ENCODE measurements around the gene MATN3.

Gene MATN3

GRCh38 chr2:20019747-20020146 lies 7.3 kb upstream of the MATN3 start:
- H3K9ac ChIP-seq (ENCODE audit: low read length in 2 of 2) = no peak overlapping the region
- H3K4me3 ChIP-seq (ENCODE audit: low read length in 2 of 2) = no peak overlapping the region
- no peak overlapping the region for H3K27ac ChIP-seq (ENCODE audit: low read length)
- no peaks in the 10 kb centered on the region for H3K27me3 ChIP-seq (ENCODE audit: control insufficient read depth in 1 of 2, insufficient read depth in 2 of 2, low read length in 2 of 2)
- no peaks in the 10 kb centered on the region for H3K36me3 ChIP-seq (ENCODE audit: control insufficient read depth in 2 of 2, insufficient read depth in 2 of 2, low read length in 2 of 2)
- no peaks in the 10 kb centered on the region for H3K9me3 ChIP-seq (ENCODE audit: control insufficient read depth in 2 of 2, low read length in 2 of 2)
- H3K4me1 ChIP-seq (ENCODE audit: control insufficient read depth, insufficient read depth, low read length) = peaks cover 2% of the 10 kb centered on the region

GRCh38 chr2:20018601-20019152 lies 6.2 kb upstream of the MATN3 start:
- Histone ChIP-seq H3K36me3 (ENCODE audit: control insufficient read depth in 2 of 2, insufficient read depth in 2 of 2, low read length in 2 of 2) (no peaks in the 10 kb centered on the region), H3K27me3 (ENCODE audit: control insufficient read depth in 1 of 2, insufficient read depth in 2 of 2, low read length in 2 of 2) (no peaks in the 10 kb centered on the region), H3K9me3 (ENCODE audit: control insufficient read depth in 2 of 2, low read length in 2 of 2) (no peaks in the 10 kb centered on the region), H3K4me3 (ENCODE audit: low read length in 2 of 2) (no peak overlapping the region), H3K9ac (ENCODE audit: low read length in 2 of 2) (no peak overlapping the region), H3K27ac (ENCODE audit: low read length) (peak overlapping the region; percentile 18), H3K4me1 (ENCODE audit: control insufficient read depth, insufficient read depth, low read length) (peaks cover 2% of the 10 kb centered on the region)

DNA sequence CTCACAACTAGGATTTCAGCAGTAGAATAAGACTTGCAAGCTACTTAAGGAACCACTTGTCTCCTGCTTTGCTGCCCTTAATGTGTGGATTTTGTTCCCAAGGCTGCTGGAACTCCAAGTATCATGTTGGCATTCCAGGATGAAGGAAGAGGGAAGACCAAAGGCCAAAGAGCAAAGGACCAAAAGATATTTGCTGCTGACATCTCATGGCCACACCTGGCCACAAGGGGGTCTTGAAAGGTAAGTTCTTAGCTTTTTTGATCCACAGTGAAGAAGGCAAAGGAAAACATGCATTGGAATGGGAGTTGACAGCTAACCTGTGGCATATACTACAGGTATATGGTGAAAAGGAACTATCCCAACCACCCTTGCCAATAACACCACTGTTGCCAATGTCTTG lies 3.9 kb upstream of the MATN3 start:
- peaks cover 4 to 9% of the 10 kb centered on the region in 2 donors for H3K27me3 ChIP-seq (ENCODE audit: control insufficient read depth in 1 of 2, insufficient read depth in 2 of 2, low read length in 2 of 2)
- H3K27ac ChIP-seq (ENCODE audit: low read length) = no peak overlapping the region
- H3K4me3 ChIP-seq (ENCODE audit: low read length in 2 of 2) = no peak overlapping the region
- H3K4me1 ChIP-seq (ENCODE audit: control insufficient read depth, insufficient read depth, low read length) = peaks cover 15% of the 10 kb centered on the region
- H3K36me3 ChIP-seq (ENCODE audit: control insufficient read depth in 2 of 2, insufficient read depth in 2 of 2, low read length in 2 of 2) = no peaks in the 10 kb centered on the region
- H3K9me3 ChIP-seq (ENCODE audit: control insufficient read depth in 2 of 2, low read length in 2 of 2) = no peaks in the 10 kb centered on the region
- H3K9ac ChIP-seq (ENCODE audit: low read length in 2 of 2) = no peak overlapping the region

- Histone ChIP-seq H3K36me3 (ENCODE audit: control insufficient read depth in 2 of 2, insufficient read depth in 2 of 2, low read length in 2 of 2) (no peaks in the 10 kb centered on the region), H3K27me3 (ENCODE audit: control insufficient read depth in 1 of 2, insufficient read depth in 2 of 2, low read length in 2 of 2) (peaks cover 4 to 14% of the 10 kb centered on the region in 2 donors), H3K27ac (ENCODE audit: low read length) (no peak overlapping the region), H3K4me1 (ENCODE audit: control insufficient read depth, insufficient read depth, low read length) (peaks cover 15% of the 10 kb centered on the region), H3K4me3 (ENCODE audit: low read length in 2 of 2) (no peak overlapping the region), H3K9ac (ENCODE audit: low read length in 2 of 2) (no peak overlapping the region), H3K9me3 (ENCODE audit: control insufficient read depth in 2 of 2, low read length in 2 of 2) (no peaks in the 10 kb centered on the region)
These were observed 3.1 kb upstream of the MATN3 start for GRCh38 chr2:20015482-20016083.

DNA sequence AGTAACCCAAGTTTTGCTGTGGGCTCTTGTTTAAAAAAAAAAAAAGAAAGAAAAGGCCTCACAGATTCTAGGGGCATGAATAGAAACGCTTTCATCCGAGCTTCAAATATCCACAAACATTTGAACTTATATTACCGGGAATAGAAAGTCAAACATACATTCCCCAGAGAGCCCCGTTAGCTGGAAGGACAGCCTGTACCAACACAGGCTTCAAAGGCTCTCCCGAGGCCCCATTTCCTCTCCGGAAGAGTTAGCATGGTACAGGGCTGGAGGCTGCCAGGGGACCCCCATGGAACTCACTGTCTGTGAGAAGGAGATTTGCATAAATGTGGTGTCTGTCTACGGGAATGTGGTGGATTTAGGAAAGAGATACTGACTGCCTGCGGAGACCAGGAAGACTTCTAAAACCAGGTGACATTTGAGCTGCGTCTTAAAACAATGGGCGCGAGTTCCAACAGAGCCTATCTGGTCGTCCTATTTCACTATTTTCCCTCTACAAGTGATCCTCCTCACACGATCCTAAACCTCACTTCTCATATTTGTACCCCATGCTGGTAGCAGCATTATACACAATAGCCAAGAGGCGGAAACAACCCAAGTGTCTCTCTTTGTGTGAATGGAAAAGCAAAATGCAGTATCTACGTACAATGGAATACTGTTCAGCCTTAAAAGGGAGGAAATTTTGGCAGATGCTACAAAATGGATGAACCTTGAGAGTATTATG lies 820 bp upstream of the MATN3 start:
- H3K9me3 ChIP-seq (ENCODE audit: control insufficient read depth in 2 of 2, low read length in 2 of 2) = no peaks in the 10 kb centered on the region
- H3K4me1 ChIP-seq (ENCODE audit: control insufficient read depth, insufficient read depth, low read length) = peaks cover 12% of the 10 kb centered on the region
- H3K9ac ChIP-seq (ENCODE audit: low read length in 2 of 2) = peak overlapping the region; percentile 57 to 60
- no peaks in the 10 kb centered on the region for H3K36me3 ChIP-seq (ENCODE audit: control insufficient read depth in 2 of 2, insufficient read depth in 2 of 2, low read length in 2 of 2)
- peaks cover 4 to 14% of the 10 kb centered on the region in 2 donors for H3K27me3 ChIP-seq (ENCODE audit: control insufficient read depth in 1 of 2, insufficient read depth in 2 of 2, low read length in 2 of 2)
- H3K4me3 ChIP-seq (ENCODE audit: low read length in 2 of 2) = peak overlapping the region; percentile 49 to 74
- peak overlapping the region; percentile 53 for H3K27ac ChIP-seq (ENCODE audit: low read length)

DNA sequence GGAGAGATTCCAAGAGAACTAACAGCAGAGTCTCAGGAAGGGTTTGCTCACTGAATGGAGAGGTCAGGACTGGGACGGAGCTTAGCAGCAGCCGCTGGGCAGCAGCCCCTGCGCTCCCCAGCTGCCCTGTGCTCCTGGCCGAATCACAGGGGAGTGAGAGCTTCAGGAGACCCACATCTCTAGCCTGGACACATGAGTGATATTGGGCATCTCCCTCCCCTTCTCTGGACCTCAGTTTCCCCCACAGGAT lies 511 bp downstream of the MATN3 start:
- Histone ChIP-seq H3K9ac (ENCODE audit: low read length in 2 of 2) (peak overlapping the region in 1 of 2 donors; percentile 5), H3K27me3 (ENCODE audit: control insufficient read depth in 1 of 2, insufficient read depth in 2 of 2, low read length in 2 of 2) (peaks cover 4 to 14% of the 10 kb centered on the region in 2 donors), H3K4me1 (ENCODE audit: control insufficient read depth, insufficient read depth, low read length) (peaks cover 12% of the 10 kb centered on the region), H3K4me3 (ENCODE audit: low read length in 2 of 2) (peak overlapping the region; percentile 43 to 74), H3K27ac (ENCODE audit: low read length) (no peak overlapping the region), H3K36me3 (ENCODE audit: control insufficient read depth in 2 of 2, insufficient read depth in 2 of 2, low read length in 2 of 2) (no peaks in the 10 kb centered on the region), H3K9me3 (ENCODE audit: control insufficient read depth in 2 of 2, low read length in 2 of 2) (no peaks in the 10 kb centered on the region)

DNA sequence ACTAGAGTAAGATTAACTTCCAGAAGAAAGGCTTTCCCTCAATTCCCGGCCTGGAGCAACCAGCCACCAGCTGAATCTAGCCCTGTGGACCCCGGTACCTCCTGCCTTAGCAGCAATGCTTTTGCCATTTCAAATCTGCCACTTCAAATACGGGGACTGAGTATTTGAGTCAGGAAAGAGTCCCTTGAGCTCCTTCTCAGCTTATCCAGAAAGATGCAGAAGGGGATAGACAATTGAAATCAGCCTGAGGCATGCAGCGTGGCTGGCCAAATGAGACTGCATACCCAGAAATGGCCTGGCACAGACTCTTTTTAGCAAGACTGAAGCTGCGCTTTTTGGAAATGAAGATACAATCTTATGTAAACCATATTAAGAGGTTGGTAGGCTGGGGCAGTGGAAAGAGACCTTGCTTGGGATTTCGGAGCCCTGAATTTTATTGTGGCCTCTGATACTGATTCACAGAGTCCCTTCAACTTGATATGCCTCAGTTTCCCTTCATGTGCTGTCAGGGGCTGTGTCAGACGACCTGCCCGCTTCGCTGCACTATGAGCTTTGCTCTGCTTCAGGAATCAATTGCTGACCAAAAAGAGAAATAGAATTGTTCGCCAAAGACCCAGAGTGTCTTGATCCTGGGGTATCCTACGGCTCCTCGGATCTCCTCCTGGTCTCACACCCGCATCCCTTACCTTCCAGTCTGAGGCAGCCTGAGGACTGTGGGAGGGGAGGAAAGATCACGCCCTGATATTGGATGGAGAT lies 1.0 kb downstream of the MATN3 start:
- peaks cover 12% of the 10 kb centered on the region for H3K4me1 ChIP-seq (ENCODE audit: control insufficient read depth, insufficient read depth, low read length)
- no peaks in the 10 kb centered on the region for H3K9me3 ChIP-seq (ENCODE audit: control insufficient read depth in 2 of 2, low read length in 2 of 2)
- peaks cover 4 to 14% of the 10 kb centered on the region in 2 donors for H3K27me3 ChIP-seq (ENCODE audit: control insufficient read depth in 1 of 2, insufficient read depth in 2 of 2, low read length in 2 of 2)
- H3K4me3 ChIP-seq (ENCODE audit: low read length in 2 of 2) = peak overlapping the region; percentile 43 to 74
- H3K36me3 ChIP-seq (ENCODE audit: control insufficient read depth in 2 of 2, insufficient read depth in 2 of 2, low read length in 2 of 2) = no peaks in the 10 kb centered on the region
- no peak overlapping the region for H3K27ac ChIP-seq (ENCODE audit: low read length)
- no peak overlapping the region for H3K9ac ChIP-seq (ENCODE audit: low read length in 2 of 2)

GRCh38 chr2:20008703-20009102 lies 3.8 kb downstream of the MATN3 start:
- Histone ChIP-seq H3K4me3 (ENCODE audit: low read length in 2 of 2) (no peak overlapping the region), H3K9me3 (ENCODE audit: control insufficient read depth in 2 of 2, low read length in 2 of 2) (no peaks in the 10 kb centered on the region), H3K36me3 (ENCODE audit: control insufficient read depth in 2 of 2, insufficient read depth in 2 of 2, low read length in 2 of 2) (no peaks in the 10 kb centered on the region), H3K9ac (ENCODE audit: low read length in 2 of 2) (no peak overlapping the region), H3K4me1 (ENCODE audit: control insufficient read depth, insufficient read depth, low read length) (peaks cover 12% of the 10 kb centered on the region), H3K27me3 (ENCODE audit: control insufficient read depth in 1 of 2, insufficient read depth in 2 of 2, low read length in 2 of 2) (peaks cover 4 to 14% of the 10 kb centered on the region in 2 donors), H3K27ac (ENCODE audit: low read length) (no peak overlapping the region)

GRCh38 chr2:20005891-20006470 lies 6.5 kb downstream of the MATN3 start:
- H3K4me3 ChIP-seq (ENCODE audit: low read length in 2 of 2) = no peak overlapping the region
- H3K36me3 ChIP-seq (ENCODE audit: control insufficient read depth in 2 of 2, insufficient read depth in 2 of 2, low read length in 2 of 2) = no peaks in the 10 kb centered on the region
- H3K9me3 ChIP-seq (ENCODE audit: control insufficient read depth in 2 of 2, low read length in 2 of 2) = no peaks in the 10 kb centered on the region
- no peaks in the 10 kb centered on the region for H3K4me1 ChIP-seq (ENCODE audit: control insufficient read depth, insufficient read depth, low read length)
- H3K27ac ChIP-seq (ENCODE audit: low read length) = no peak overlapping the region
- no peak overlapping the region for H3K9ac ChIP-seq (ENCODE audit: low read length in 2 of 2)
- peaks cover 0 to 1% of the 10 kb centered on the region in 2 donors for H3K27me3 ChIP-seq (ENCODE audit: control insufficient read depth in 1 of 2, insufficient read depth in 2 of 2, low read length in 2 of 2)

- no peaks in the 10 kb centered on the region for H3K27me3 ChIP-seq (ENCODE audit: control insufficient read depth in 1 of 2, insufficient read depth in 2 of 2, low read length in 2 of 2)
- H3K4me1 ChIP-seq (ENCODE audit: control insufficient read depth, insufficient read depth, low read length) = no peaks in the 10 kb centered on the region
- no peaks in the 10 kb centered on the region for H3K36me3 ChIP-seq (ENCODE audit: control insufficient read depth in 2 of 2, insufficient read depth in 2 of 2, low read length in 2 of 2)
- H3K9me3 ChIP-seq (ENCODE audit: control insufficient read depth in 2 of 2, low read length in 2 of 2) = no peaks in the 10 kb centered on the region
- H3K4me3 ChIP-seq (ENCODE audit: low read length in 2 of 2) = no peak overlapping the region
- no peak overlapping the region for H3K27ac ChIP-seq (ENCODE audit: low read length)
- H3K9ac ChIP-seq (ENCODE audit: low read length in 2 of 2) = no peak overlapping the region
These were observed 7.3 kb downstream of the MATN3 start for GRCh38 chr2:20005067-20005627.

All from stomach smooth muscle (tissue), 2 donors.